Endothelial cell of umbilical vein (primary cell): ENCODE measurements around the gene LRTM2. TPM values are rescaled to one million over a fixed set of nuclear protein-coding genes. Genes with fewer than 3 reads are reported as not detected.

ENCODE experiments used
- BruUV-seq: library from RNA; stranded (reverse); fragments of 400-500 nt; replicated peaks from 2 replicates; lab custom pipeline; 2021; lab: Mats Ljungman, UMichigan
- CTCF ChIA-PET: fragments of 300-600, 350-600 bp; sonication (Branson Sonifier 250); formaldehyde crosslinking; loops from one replicate; lab custom pipeline; 2021; ENCODE audit warnings: antibody characterized with exemption, inconsistent platforms; lab: Charles Lee
- POLR2A ChIA-PET: fragments of 300-600, 350-600 bp; sonication (Branson Sonifier 250); formaldehyde crosslinking; loops from one replicate; lab custom pipeline; 2021; ENCODE audit warnings: antibody characterized with exemption, inconsistent platforms; lab: Charles Lee
- DNase-seq: peaks from one replicate; pipeline ENCODE4 v3.0.0-alpha.2; 2011; ENCODE audit warnings: low read depth, low spot score
- FAIRE-seq: peaks from 2 replicates; lab custom pipeline; 2011; peaks lifted over from hg19 to GRCh38; lab: Jason Lieb, UNC
- H2AFZ ChIP-seq: 2 replicates; pipeline ENCODE4 v1.6.0; 2012; ENCODE audit warnings: low read depth, low read length, control low read depth, inconsistent platforms
- H3K27ac ChIP-seq: 2 replicates; pipeline ENCODE4 v1.5.1; 2011; ENCODE audit warnings: low read depth, mild to moderate bottlenecking, control low read depth, low read length, moderate library complexity; ENCODE audit not compliant: insufficient read depth
- H3K27me3 ChIP-seq, 2 experiments: 2 replicates each; pipeline versions ENCODE4 v1.6.0 to v1.6.1; 2011; ENCODE audit warnings: low read length in 2 of 2, mixed read lengths in 1 of 2; ENCODE audit not compliant: control insufficient read depth in 2 of 2, insufficient read depth in 2 of 2
- H3K36me3 ChIP-seq, 2 experiments: 2 replicates in 1 of 2; 3 replicates in 1 of 2; pipeline ENCODE4 v1.5.1; 2011; ENCODE audit warnings: low read length in 2 of 2, mild to moderate bottlenecking in 1 of 2, moderate library complexity in 1 of 2; ENCODE audit not compliant: control insufficient read depth in 2 of 2, insufficient read depth in 2 of 2; ENCODE audit errors: extremely low read depth in 1 of 2
- H3K4me1 ChIP-seq: 3 replicates; pipeline ENCODE4 v1.5.1; 2011; ENCODE audit warnings: mild to moderate bottlenecking, low read length; ENCODE audit not compliant: control insufficient read depth, insufficient read depth; ENCODE audit errors: extremely low read depth
- H3K4me2 ChIP-seq: 2 replicates; pipeline ENCODE4 v1.6.1; 2011; ENCODE audit warnings: low read length, control low read depth, mixed read lengths; ENCODE audit not compliant: insufficient read depth
- H3K4me3 ChIP-seq, 3 experiments: fragments of 200-600 bp in 1 of 3; sonication (generic), shearing (Covaris generic) in 1 of 3; replicated peaks in 1 of 3; 2 replicates each; pipeline ENCODE4 v1.5.1; 2011 to 2016; ENCODE audit warnings: control low read depth in 3 of 3, low read length in 3 of 3, mild to moderate bottlenecking in 2 of 3, inconsistent platforms in 1 of 3, low read depth in 1 of 3, moderate library complexity in 1 of 3; ENCODE audit not compliant: insufficient read depth in 1 of 3
- H3K79me2 ChIP-seq: 2 replicates; pipeline ENCODE4 v1.6.0; 2012; ENCODE audit warnings: low read length, inconsistent platforms; ENCODE audit not compliant: control insufficient read depth, insufficient read depth
- H3K9ac ChIP-seq: replicated peaks from 2 replicates; pipeline ENCODE3; 2011; ENCODE audit warnings: low read length, control low read depth; ENCODE audit not compliant: insufficient read depth; ENCODE audit errors: extremely low read depth
- H3K9me1 ChIP-seq: replicated peaks from 3 replicates; pipeline ENCODE4 v1.6.0; 2011; ENCODE audit warnings: mild to moderate bottlenecking, low read length; ENCODE audit not compliant: control insufficient read depth, insufficient read depth; ENCODE audit errors: extremely low read depth
- H3K9me3 ChIP-seq: replicated peaks from 2 replicates; pipeline ENCODE4 v1.5.1; 2012; ENCODE audit warnings: low read length, inconsistent platforms; ENCODE audit not compliant: control insufficient read depth, insufficient read depth
- H4K20me1 ChIP-seq: replicated peaks from 2 replicates; pipeline ENCODE3; 2011; ENCODE audit warnings: mild to moderate bottlenecking, low read length; ENCODE audit not compliant: control insufficient read depth, insufficient read depth; ENCODE audit errors: extremely low read depth
- CTCF ChIP-seq, 2 donors: IDR thresholded peaks; 1 replicate in 1 of 2; 2 replicates in 1 of 2; pipeline ENCODE4 v1.5.1; 2011; ENCODE audit warnings: low read length in 2 of 2, mild to moderate bottlenecking in 2 of 2, moderate library complexity in 2 of 2, control low read depth in 1 of 2, inconsistent platforms in 1 of 2, low read depth in 1 of 2; ENCODE audit not compliant: insufficient read depth in 1 of 2; ENCODE audit errors: extremely low read depth in 1 of 2
- EZH2 ChIP-seq: IDR thresholded peaks from 2 replicates; pipeline ENCODE4 v1.6.1; 2012; ENCODE audit warnings: borderline replicate concordance, low read depth, mild to moderate bottlenecking, moderate library complexity, low read length, inconsistent platforms; ENCODE audit not compliant: severe bottlenecking
- FOS ChIP-seq: IDR thresholded peaks from 2 replicates; pipeline ENCODE4 v1.6.1; 2011; ENCODE audit warnings: mild to moderate bottlenecking, low read length, moderate library complexity, borderline replicate concordance; ENCODE audit not compliant: insufficient read depth
- GATA2 ChIP-seq: IDR thresholded peaks from 2 replicates; pipeline ENCODE4 v1.7.0; 2011; ENCODE audit warnings: low read depth, mild to moderate bottlenecking, moderate library complexity, mixed read lengths, low read length; ENCODE audit not compliant: insufficient read length, insufficient read depth
- JUN ChIP-seq: IDR thresholded peaks from 2 replicates; pipeline ENCODE4 v1.6.1; 2011; ENCODE audit warnings: borderline replicate concordance, low read depth; ENCODE audit not compliant: insufficient read length, insufficient read depth
- MAX ChIP-seq: IDR thresholded peaks from 2 replicates; pipeline ENCODE4 v1.6.1; 2011; ENCODE audit not compliant: insufficient read depth, insufficient read length
- MYC ChIP-seq: IDR thresholded peaks from one replicate; pipeline ENCODE4 v1.6.1; 2011; ENCODE audit warnings: mild to moderate bottlenecking, low read depth, low read length
- POLR2A ChIP-seq: IDR thresholded peaks from 2 replicates; pipeline ENCODE4 v1.6.1; 2012; ENCODE audit warnings: low read depth, mild to moderate bottlenecking, control low read depth, low read length
- POLR2AphosphoS5 ChIP-seq: IDR thresholded peaks from 2 replicates; pipeline ENCODE4 v1.6.1; 2012; ENCODE audit warnings: low read depth, mild to moderate bottlenecking, control low read depth, low read length, moderate library complexity; ENCODE audit not compliant: insufficient read depth
- dilution Hi-C: fragments of 300-500 bp; cut with MboI; formaldehyde crosslinking; loops from one replicate; pipeline ENCODE4 v1.15.0; 2019; ENCODE audit warnings: low sequenced_read_pairs; ENCODE audit not compliant: extremely low pct_ligation_motif_present
- intact Hi-C: fragments of 100-400 bp; cut with micrococcal nuclease; formaldehyde crosslinking; loops from one replicate; pipeline ENCODE4 v1.10.0; 2022
- polyA plus RNA-seq, 4 experiments: library from polyadenylated mRNA; depleted of rRNA in 3 of 4; stranded (reverse) in 3 of 4; unstranded in 1 of 4; fragments of >200 nt; gene quantifications; 2 replicates each; pipeline versions ENCODE4 v1.2.1 to v1.2.3, GENCODE V29; 2011 to 2012; ENCODE audit warnings: missing spikeins in 1 of 4
- total RNA-seq: library from RNA; stranded (reverse); gene quantifications from 2 replicates; pipeline ENCODE4 v1.2.3, GENCODE V29; 2021

Gene LRTM2
- total and polyA plus RNA-seq, 2 donors (not counting 3 experiments of a cell fraction or from before 2014, with no cell fraction given): not detected

- peaks cover 12% of the 10 kb centered on the region for H3K4me1 ChIP-seq
- no peak overlapping the region for H3K27ac ChIP-seq
- no peaks in the 10 kb centered on the region for H3K9me3 ChIP-seq
- H3K27me3 ChIP-seq: no peaks in the 10 kb centered on the region
- peak overlapping the region; percentile 90 for H2AFZ ChIP-seq
- ChIA-PET CTCF (interaction anchor here (1.0 to 8.1 kb wide), 6 partner anchors 12 to 162 kb away, joined by 3 to 226 read pairs (median 8); no protein-coding TSS in a partner anchor), POLR2A (no interaction called here)
- no peaks in the 10 kb centered on the region for H4K20me1 ChIP-seq
- H3K36me3 ChIP-seq: no peaks in the 10 kb centered on the region
- no peaks in the 10 kb centered on the region for H3K9me1 ChIP-seq
- no TSS peak for BruUV-seq
- no peak for FAIRE-seq
- intact Hi-C loops: loop anchor here (1.0 to 2.0 kb wide), 4 partner anchors 144 to 787 kb away; partner anchors contain the start of gene DCP1B
- H3K9ac ChIP-seq: no peak overlapping the region
- peak; percentile 11 for DNase-seq
- no peaks in the 10 kb centered on the region for H3K79me2 ChIP-seq
- dilution Hi-C loops: no loop called here
- no peak for TF ChIP-seq MYC
- TF ChIP-seq FOS: no peak
- H3K4me2 ChIP-seq: peak overlapping the region; percentile 86
- H3K4me3 ChIP-seq: peak overlapping the region; percentile 32 to 62 (median 35)
Observed at GRCh38 chr12:1796515-1797010, 23.8 kb upstream of the LRTM2 start.

GRCh38 chr12:1797011-1797901 lies 23.1 kb upstream of the LRTM2 start:
- H3K9me3 ChIP-seq: no peaks in the 10 kb centered on the region
- H3K36me3 ChIP-seq: no peaks in the 10 kb centered on the region
- no peak overlapping the region for H3K9ac ChIP-seq
- FAIRE-seq: no peak
- BruUV-seq: no TSS peak
- CTCF ChIA-PET: interaction anchor here (1.7 to 8.1 kb wide), 3 partner anchors 142 to 162 kb away, joined by 11 to 226 read pairs (median 87); no protein-coding TSS in a partner anchor
- H3K79me2 ChIP-seq: no peaks in the 10 kb centered on the region
- peak overlapping the region; percentile 86 for H3K4me2 ChIP-seq
- H3K27me3 ChIP-seq: no peaks in the 10 kb centered on the region
- no peak overlapping the region for H3K27ac ChIP-seq
- TF ChIP-seq CTCF (IDR thresholded peaks at IDR 0.05; ENCODE audit: extremely low read depth in 1 of 2, insufficient read depth in 1 of 2, low read depth in 1 of 2, low read length in 2 of 2): no peak
- TF ChIP-seq MAX: no peak
- TF ChIP-seq GATA2: no peak
- TF ChIP-seq JUN: no peak
- no peak for TF ChIP-seq FOS
- TF ChIP-seq POLR2AphosphoS5: no peak
- no peak for TF ChIP-seq EZH2
- TF ChIP-seq MYC: no peak
- TF ChIP-seq POLR2A: no peak
- H3K4me1 ChIP-seq: peaks cover 12% of the 10 kb centered on the region
- DNase-seq: no peak
- intact Hi-C loops: loop anchor here (2.0 kb wide), 1 partner anchor 238 kb away; no protein-coding TSS in a partner anchor
- no peaks in the 10 kb centered on the region for H3K9me1 ChIP-seq
- dilution Hi-C loops: no loop called here
- peak overlapping the region in 2 of 3 experiments; percentile 35 to 62 for H3K4me3 ChIP-seq
- peak overlapping the region; percentile 90 for H2AFZ ChIP-seq
- POLR2A ChIA-PET: no interaction called here
- H4K20me1 ChIP-seq: no peaks in the 10 kb centered on the region
